GM12875 (cell line): Measurements from ENCODE around the gene TMEM132D.

ENCODE experiments used
- H3K4me3 ChIP-seq: one replicate; pipeline ENCODE4 v1.5.1; 2011; ENCODE audit warnings: low read depth, low read length, control low read depth
- CTCF ChIP-seq: IDR thresholded peaks from 2 replicates; pipeline ENCODE4 v1.5.1; 2011; ENCODE audit warnings: low read depth, mild to moderate bottlenecking, control low read depth, inconsistent platforms, low read length, moderate library complexity, borderline replicate concordance; ENCODE audit not compliant: insufficient read depth

TMEM132D gene

DNA sequence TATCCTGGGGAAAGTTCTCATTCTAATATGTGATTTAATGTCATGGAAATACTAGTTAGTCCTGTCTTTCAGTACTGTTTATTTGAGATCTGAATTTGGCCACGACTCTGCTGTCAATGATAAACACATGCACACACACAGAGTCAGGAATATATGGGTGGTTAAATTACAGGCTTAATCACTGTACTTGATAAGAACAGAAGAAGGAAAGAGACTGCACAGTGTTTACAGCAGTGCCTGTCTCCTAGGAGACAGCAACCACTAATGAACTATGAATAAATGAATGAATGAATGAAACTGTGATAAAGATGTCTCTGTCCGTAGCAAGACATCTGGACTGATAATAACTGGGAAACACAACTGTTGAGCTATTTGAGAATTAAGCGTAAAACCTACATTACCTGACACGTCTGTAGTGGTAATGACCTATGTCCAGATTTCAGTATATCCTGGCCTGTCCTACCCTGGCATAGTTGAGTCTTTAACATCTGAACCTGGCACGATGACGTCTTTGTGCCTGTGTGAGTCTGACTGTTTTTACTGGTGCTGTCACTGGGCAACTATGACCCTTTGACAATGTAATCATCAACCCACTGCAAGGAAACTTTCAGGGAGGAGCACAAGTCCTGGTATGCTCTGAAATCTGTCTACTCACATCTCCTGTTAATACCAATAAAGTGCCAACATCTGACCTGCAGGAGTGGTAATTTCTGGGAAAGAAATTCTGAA lies 524.6 kb downstream of the TMEM132D start:
- no peak for TF ChIP-seq CTCF
- no peak overlapping the region for H3K4me3 ChIP-seq

- H3K4me3 ChIP-seq: no peak overlapping the region
- TF ChIP-seq CTCF: no peak
Observed at GRCh38 chr12:129378496-129378895, 525.3 kb downstream of the TMEM132D start.

GRCh38 chr12:129373746-129374145 lies 530.1 kb downstream of the TMEM132D start:
- no peak for TF ChIP-seq CTCF
- no peak overlapping the region for H3K4me3 ChIP-seq

- TF ChIP-seq CTCF: no peak
Observed at GRCh38 chr12:129372876-129373275, 530.9 kb downstream of the TMEM132D start.

DNA sequence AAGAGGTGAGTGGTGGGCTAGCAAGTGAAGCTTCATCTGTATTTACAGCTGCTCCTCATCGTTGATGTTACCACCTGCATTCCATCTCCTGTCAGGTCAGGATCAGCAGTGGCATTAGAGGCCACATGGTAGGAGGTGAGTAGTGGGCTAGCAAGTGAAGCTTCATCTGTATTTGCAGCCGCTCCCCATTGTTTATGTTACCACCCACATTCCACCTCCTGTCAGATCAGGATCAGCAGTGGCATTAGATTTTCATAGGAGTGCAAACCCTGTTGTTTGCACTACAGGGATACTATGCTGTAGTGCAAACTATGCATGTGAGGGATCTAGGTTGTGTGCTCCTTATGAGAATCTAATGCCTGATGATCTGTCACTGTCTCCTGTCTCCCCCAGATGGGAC lies 531.5 kb downstream of the TMEM132D start:
- no peak for TF ChIP-seq CTCF
- H3K4me3 ChIP-seq: no peak overlapping the region

More at GRCh38 chr12:129372876-129373275, 530.9 kb downstream of the TMEM132D start:
- H3K4me3 ChIP-seq: no peak overlapping the region

DNA sequence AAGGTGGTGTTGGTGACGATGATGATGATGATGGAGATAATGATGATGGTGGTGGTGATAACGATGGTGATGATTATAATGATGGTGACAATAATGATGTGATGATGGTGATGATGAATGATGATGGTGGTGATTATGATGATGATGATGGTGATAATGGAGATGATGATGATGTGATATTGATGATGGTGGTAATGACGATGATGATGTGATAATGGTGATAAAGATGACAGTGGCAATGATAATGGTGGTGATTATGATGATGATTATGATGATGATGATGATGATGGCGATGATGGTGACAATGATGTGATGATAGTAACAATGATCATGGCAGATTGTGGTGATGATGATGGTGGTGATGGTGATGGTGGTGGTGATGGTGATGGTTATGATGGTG lies 532.6 kb downstream of the TMEM132D start:
- TF ChIP-seq CTCF: no peak
- H3K4me3 ChIP-seq: no peak overlapping the region

DNA sequence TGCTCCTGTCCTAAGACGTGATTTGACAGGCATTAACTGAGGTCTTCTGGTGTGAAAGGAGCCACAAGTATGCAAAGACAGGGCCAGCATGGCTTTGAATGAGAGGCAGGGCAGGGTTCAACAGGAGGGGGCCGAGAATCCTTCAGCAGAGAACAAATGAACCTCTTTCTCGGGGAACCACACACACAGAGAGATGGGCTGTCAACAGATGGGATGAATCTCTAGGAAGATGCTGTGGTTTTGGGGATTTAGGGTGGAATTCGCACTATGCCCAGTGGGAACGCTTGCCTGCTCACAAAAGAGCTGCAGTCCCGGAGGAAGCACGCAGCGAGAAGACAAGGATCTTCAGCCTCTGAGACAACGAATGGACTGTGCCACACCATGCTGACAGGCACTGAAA lies 537.2 kb downstream of the TMEM132D start:
- TF ChIP-seq CTCF: no peak
- no peak overlapping the region for H3K4me3 ChIP-seq
